Stimulated activated CD8-positive, alpha-beta memory T cell treated with anti-CD3 and anti-CD28 coated beads, Interleukin-4, amount 100 ng/mL, for 4 hours (primary cell): Measurements from ENCODE around the gene DIAPH2.
"Not testable (repeated sequence)": the region's sequence is repeated elsewhere in the genome, so short reads cannot be mapped to it uniquely, and the experiment has no call there.

Source experiments
- DNase-seq, 2 donors: peaks; one replicate each; pipeline ENCODE4 v3.0.0-alpha.2; 2020; ENCODE audit warnings: low read depth in 2 of 2, low spot score in 1 of 2

DIAPH2 gene

DNA sequence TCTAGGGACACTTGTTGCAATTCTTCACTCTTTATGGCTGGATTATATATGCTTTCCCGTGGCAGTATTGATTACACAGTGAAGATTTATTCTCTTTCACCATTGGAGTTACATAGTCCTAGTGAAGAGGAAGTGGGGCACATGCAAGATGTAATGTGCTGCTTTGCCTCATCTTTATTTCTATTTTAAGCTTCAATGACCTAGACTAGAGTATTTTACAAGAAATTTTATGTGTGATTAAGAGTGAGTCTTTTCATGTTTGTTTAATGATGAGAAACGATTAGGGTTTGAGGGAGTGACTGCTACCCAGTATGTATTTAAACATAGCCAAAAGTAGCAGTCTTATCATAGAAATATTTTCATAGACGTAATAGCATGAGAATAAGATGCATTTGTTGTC lies 30.8 kb downstream of the DIAPH2 start:
- DNase-seq = no peak

DNA sequence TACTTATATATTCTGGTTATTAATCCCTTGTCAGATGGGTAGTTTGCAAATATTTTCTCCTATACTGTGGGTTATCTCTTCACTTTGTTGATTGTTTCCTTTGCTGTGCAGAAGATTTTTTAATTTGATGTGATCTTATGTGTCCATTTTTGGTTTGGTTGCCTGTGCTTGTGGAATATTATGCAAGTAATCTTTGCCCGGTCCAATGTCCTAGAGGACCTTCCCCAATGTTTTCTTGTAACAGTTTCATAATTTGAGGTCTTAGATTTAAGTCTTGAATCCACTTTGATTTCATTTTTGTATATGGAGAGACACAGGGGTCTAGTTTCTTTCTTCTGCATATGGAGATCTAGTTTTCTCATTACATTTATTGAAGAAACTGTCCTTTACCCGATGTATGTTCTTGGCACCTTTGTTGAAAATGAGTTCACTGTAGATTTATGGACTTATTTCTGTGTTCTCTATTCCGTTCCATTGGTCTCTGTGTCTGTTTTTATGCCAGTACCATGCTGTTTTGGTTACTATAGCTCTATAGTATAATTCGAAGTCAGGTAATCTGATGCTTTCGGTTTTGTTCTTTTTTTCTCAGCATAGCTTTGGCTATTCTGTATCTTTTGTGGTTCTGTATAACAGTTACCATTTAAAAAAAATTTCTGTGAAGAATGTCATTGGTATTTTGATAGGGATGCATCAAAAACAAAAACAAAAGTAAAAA lies 34.7 kb downstream of the DIAPH2 start:
- no peak for DNase-seq

DNA sequence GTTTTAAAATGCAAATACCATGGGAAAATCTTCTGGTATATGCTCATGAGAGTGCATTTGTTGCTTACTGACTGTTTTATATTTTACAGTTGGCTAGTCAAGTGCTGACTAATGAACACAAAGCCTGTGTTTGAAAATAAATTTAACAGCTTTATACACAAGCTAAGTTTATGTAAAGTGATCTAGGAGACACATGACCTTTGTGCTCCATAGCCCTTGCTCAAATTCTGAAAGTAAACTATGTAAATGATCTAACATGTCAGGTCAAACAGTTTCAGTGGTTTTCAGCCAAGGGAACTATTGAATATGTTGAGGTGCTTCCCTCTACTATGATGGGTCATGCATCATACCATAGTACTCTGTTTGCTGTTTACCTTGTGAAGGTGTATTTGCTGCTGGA lies 36.7 kb downstream of the DIAPH2 start:
- DNase-seq = no peak

DNA sequence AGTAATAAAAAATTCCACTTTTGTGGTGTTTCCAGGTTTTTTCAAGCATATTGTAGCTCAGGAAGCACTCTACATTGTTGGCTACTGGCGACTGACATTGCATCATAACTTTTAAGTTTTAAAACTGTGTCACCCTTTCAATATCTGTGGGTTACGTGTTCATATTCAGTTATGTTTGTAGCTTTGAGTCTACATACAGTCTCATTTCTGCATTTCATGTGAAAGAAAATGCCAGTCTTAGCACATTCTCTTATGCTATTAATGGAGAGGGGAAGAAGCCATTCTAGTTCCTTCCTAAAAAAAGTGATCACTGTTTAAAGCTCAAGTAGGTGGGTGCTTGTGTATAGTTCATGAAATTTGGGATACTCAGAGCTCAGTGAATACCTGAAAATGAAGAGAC lies 38.1 kb downstream of the DIAPH2 start:
- no peak for DNase-seq

DNA sequence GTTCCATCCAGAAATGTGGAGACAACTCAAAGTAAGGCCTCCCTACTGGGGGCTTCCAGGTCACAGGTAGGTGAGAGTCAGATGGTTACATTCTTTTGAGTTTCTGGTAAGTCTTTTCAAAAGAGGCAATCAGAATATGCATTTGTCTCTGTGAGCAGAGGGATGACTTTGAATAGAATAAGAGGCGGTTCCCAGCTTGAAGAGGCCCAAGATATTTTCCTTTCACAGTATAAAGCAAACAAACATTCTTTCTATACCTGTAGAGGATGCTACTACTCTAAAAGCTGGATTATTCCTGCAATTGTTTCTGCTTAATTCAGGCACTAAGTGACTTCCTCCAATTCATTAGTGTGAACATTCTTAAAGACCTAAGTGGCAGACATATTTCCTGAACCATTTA lies 44.4 kb downstream of the DIAPH2 start:
- DNase-seq = no peak

DNA sequence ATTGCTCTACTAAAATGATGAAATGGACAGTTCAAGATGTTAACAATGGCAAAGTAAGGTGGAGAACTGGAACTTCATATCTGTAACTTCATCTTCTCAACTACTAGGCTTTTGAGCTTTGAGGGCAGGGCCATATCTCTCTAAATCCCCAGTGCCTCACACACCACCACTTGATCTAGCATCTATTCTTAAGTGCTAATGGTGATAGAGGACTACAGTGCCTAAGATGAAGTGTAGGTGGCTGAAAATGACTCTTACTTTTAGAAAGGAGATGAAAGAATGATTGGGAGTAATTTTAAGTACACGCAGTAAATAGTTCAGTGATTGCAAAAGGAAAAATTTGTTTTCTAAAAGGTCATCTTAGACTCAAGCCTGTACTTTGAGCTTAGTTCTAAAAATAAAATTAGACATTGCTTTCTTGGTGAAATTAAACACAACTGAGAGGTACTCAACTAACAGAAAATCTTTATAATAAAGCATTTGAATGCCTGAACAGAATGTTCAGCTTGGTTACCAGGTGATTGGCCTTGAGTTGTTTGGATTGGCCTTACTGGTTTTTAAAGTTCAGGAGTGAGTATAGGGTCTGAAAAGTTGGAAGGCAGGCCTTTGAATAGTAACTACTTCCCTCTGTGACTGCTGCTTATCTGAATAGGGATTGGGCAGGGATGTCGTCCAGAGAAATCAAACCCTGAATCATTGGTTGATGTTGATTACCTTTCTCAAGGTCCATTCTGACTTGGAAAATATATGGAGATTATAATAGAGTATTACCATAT lies 45.4 kb downstream of the DIAPH2 start:
- DNase-seq = no peak

DNA sequence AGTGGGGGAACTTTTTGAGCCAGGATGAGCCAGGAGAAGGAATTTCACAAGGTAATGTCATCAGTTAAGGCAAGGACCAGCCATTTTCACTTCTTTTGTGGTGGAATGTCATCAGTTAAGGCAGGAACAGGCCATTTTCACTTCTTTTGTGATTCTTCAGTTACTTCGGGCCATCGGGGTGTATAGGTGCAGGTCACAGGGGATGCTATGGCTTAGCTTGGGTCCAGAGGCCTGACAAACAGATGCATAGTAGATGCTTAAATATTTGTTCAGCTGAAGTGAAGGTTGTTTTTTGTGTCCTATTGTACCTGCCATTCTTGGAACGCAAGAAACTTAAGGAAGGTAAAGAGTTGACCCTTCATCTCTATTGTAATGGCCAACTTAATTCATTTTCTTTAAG lies 46.4 kb downstream of the DIAPH2 start:
- not testable (repeated sequence) for DNase-seq

DNA sequence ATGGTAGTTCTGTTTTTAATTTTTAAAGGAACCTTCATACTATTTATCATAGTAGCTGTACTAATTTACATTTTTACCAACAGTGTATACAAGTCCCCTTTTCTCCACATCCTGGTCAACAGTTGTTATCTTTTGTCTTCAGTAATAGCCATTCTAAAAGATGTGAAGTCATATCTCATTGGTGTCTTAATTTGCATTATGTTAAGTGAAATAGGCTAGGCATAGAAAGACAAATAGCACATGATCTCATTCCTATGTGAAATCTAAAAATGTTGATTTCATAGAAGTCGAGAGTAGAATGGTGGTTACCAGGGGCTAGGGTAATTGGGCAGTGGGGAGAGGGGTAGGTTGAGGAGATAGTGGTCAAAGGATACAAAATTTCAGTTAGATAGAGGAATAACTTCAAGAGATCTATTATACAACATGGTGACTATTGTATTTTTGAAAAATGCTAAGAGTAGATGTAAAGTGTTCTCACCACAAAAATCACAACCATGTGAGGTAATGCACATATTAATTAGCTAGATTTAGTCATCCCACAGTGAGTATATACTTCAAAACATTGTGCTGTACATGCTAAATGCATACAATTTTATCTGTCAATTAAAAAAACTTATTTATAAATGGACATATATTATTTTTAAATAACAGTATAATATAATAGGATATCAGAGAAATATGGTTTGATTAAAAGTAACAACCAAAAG lies 58.9 kb downstream of the DIAPH2 start:
- DNase-seq = no peak

DNA sequence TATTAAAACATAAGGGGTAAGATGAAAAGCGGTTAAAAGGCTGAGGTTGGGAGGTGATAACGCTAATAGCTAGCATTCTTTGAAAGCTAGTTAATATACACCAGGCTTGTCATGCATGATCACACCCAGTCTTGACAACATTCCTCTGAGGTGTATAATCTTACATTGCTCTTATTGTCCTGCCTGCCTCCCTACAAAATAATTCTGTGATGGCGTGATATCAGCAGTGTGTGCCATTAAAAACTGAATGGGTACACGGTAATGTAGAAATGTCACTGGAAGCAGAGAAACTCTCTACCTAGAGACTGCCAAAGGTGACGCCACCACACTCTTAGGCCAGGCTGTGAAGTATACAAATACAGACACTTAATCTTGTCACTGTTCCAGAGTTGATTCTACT lies 68.1 kb downstream of the DIAPH2 start:
- DNase-seq = no peak

DNA sequence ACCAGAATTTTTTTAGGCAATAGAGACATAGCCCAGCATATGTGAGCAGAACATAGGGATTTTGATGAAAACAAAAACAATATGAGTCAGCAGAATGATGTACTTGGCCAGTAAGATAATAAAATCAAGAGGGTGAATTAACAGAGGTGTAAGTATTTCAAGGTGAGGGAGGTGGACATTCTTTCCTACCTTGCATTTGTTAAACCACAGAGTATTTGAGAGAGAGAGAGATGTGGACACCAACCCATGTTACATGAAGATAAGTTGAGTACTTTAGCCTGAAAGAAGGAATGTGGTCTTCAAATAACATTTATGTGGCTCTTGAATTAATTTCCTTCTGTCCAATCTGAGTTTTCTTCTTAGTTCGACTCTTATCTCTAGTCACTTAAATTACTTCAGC lies 68.6 kb downstream of the DIAPH2 start:
- no peak for DNase-seq

DNA sequence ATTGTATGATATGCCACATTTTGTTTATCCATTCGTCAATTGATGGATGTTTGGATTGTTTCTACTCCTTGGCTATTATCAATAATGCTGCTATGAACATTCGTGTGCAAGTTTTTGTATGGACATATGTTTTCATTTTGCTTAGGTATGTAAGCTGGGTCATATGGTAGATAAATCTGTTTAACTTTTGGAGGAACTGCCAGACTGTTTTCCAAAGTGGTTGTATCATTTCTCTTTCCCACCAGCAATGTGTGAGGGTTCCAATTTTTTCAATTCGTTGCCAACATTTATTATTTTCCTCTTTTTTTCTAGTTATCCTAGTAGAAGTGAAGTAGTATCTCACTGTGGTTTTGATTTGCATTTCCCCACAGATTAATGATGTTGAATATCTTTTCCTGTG lies 71.8 kb downstream of the DIAPH2 start:
- no peak for DNase-seq

DNA sequence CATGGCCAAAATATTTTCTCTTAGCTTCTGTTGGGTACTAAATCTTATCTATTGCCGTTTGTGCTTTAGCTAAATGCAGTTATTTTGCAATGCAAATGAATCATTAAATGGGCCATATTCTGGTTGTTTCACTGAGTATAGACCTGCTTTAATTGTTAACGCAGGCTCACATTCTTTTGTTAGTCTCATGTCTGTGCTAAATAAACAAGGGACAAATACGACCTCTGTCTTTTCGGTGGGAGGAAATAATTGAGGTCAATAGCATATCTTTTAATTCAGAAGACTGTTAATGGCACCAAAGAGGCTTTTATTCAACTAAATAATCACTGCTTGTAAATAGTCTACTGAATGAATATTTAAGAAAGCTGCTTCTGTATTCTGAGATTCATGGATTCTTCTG lies 76.9 kb downstream of the DIAPH2 start:
- no peak for DNase-seq

DNA sequence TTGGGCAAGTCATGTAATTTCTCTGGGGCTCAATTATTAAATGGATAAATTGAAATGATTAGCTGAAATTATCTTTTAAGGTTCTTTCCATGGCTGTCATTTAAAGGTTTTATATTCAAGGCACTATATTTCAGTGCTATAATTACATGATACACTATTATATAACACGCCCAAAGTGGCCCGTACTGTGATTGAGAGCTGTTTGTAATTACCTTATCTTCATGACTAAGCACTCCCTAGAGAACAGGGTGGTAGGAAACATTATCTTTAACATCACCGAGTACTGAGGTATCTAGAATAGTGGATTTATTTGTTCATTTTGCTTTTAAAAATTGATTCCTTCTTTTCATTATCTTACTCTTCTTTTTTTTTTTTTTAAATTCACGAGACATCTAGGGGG lies 79.0 kb downstream of the DIAPH2 start:
- DNase-seq = no peak

DNA sequence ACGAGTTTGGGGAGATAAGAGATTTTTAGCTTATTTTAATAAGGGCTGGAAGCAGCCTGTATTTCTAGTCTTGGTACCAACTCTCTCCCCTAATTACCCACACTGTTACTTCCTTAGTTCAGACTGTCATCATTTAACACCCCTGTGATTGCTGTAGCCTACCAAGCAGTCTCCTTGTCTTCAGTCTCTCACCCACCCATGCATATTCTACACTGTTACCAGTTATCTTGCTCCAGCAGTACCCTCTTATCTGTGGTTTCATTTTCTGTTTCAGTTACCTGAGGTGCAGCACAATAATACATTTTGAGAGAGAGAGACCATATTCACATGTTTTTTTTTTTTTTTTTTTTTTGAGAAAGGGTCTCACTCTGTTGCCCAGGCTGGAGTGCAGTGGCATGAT lies 80.2 kb downstream of the DIAPH2 start:
- no peak for DNase-seq

DNA sequence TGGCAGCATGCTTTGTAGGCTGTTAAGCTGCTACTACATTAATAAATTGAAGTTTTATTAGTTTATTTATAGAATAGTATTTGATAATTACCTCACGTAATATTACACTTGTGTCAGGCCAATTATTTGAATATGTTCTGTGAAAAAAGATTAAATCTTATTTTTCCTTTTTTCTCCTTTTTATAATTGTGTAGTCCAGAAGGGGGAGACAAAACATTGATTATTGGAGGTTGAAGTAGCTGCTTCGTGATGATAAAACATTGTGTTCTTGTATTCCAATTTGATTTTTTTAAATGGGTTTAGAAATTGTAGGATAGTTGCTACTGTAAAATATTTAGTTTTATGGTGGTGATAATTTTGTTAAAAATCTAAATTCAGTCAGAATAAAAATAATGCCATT lies 85.7 kb downstream of the DIAPH2 start:
- no peak for DNase-seq

DNA sequence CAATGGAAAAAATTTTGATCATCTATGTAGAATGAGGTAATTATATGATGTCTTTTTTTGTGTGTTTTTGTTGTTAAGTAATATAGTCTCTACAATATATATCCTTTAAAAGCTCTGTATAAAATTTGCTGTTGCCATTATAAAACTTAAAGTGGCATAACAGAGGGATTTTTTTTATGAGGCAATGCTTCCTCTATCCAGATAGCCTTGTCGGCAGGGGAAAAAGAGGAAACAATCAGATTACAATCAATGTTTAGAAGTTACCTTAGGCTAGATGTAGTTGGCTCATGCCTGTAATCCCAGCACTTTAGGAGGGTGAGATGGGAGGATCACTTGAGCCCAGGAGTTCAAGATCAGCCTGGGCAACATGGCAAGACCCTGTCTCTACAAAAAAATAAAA lies 86.8 kb downstream of the DIAPH2 start:
- DNase-seq = no peak

DNA sequence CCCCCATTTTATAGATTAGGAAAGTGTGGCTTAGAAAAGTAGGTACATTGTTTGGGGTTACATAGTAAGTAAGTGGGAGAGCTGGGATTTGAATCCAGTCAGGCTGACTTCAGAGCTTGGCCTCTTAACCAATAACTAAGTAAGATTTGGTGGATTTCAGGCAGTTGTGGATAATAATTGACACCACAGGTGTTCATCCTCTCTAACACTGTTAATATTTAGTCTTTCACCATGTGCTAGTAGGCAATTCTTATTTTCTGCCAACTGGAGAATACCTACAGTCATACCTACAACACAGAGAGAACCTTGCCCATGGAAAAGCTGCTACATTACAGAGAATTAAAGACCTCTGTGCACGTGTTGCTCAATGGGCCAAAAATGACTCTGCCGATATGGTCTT lies 89.5 kb downstream of the DIAPH2 start:
- no peak for DNase-seq

DNA sequence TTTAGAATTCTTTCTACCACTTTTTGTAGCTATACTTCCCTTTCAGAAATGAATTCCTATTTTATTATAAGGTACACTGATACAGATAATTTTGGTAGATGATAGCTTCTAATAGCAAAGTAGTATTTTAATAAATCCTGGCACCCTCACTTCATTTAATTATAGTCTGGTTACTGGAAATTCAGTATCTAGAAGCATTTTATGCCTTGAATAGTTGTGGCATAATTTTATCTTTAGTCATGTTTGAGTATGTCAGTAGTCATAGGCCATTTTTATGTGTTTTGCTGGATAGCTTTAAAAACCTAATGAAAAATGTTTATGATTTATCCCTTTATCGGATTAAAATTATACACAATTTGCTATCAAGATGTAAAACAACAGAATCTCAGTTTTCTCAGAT lies 92.3 kb downstream of the DIAPH2 start:
- no peak for DNase-seq

DNA sequence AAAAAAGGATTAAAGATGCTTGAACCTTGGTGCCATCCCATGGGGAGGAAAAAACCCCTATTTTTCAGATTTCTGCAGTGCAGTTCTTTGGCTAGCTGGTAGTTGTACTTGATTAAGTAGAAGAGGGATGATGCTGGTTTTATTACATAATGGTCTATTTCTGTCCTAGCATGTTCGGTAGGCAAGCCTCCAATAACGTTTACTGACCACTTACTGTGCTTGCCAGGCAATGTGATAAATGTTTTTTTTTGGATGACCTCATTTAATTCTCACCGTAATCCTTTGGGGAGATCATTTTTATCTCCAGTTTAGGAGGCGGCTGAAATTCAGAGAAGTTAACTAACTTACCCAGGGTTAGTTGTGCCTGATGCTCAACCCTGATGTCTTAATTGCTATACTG lies 106.9 kb downstream of the DIAPH2 start:
- DNase-seq = no peak

DNA sequence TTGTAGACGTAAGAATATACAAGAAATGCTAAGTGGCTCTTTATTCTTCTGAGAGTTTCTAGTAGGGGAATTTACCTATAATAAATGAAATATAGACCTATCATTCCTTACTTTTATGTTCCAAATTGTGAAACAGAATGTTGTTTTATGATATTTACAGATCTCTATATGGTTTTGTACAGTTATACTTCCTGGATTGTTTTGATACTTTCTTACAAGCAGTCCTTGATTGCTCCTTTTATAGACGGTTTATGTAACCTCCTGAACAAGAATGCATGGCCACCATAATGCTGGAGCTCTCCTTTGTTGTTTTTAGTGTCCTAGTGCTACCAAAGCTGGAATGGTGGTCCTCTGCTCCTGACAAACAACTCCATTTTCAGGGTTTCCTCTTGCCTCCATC lies 107.4 kb downstream of the DIAPH2 start:
- no peak for DNase-seq

DNA sequence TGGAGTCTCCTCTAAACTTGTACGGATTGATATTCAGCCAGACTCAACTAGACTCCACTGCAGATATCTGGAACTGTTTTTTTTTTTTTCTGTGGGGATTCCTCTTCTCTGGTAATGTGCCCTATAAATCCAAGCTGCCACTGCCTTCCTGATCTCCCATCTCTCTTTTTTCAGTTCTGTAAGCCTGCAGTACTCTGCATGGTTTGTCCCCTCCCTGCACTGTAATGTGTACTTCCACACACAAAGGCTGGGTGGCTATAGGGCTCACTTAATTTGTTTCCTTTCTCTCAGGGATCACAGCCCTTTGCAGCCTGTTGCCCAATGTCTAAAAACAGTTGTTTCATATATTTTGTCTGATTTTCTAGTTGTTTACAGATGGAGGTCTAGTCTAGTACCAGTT lies 114.3 kb downstream of the DIAPH2 start:
- DNase-seq = no peak

DNA sequence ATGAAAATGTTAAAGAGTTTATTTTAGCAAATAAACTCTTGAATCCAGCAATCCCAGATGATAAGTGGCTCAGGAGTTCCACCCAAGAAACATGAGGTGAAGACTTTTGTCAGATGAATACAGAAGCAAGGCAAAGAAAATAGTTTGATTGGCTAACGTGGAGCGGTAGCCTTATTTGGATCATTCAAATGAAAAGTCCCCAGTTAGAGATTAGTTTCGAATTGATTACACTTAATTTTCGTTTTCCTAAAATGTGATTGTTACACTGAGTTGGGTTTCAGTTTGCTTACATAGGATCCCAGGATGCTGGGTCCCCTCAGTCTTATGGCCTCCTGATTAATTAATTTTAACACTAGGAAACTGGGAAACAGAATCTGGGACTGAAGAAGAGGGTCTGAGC lies 122.7 kb downstream of the DIAPH2 start:
- DNase-seq = no peak
